Lower leg skin (tissue), 3 donors: ENCODE measurements around the gene ADPRM.

Source experiments
- POLR2A ChIP-seq, 2 donors: fragments of 450-650 bp; IDR thresholded peaks; one replicate each; pipeline ENCODE4 v1.6.1; 2016 to 2017; ENCODE audit warnings: antibody characterized with exemption in 2 of 2, mild to moderate bottlenecking in 1 of 2, moderate library complexity in 1 of 2
- TF ChIP-seq, protein P1 (sequence below), 3 donors: fragments of 450-650 bp; IDR thresholded peaks; one replicate each; pipeline ENCODE4 v1.5.1; 2016; ENCODE audit warnings: antibody characterized with exemption in 3 of 3, mild to moderate bottlenecking in 3 of 3, moderate library complexity in 2 of 3

DNA sequence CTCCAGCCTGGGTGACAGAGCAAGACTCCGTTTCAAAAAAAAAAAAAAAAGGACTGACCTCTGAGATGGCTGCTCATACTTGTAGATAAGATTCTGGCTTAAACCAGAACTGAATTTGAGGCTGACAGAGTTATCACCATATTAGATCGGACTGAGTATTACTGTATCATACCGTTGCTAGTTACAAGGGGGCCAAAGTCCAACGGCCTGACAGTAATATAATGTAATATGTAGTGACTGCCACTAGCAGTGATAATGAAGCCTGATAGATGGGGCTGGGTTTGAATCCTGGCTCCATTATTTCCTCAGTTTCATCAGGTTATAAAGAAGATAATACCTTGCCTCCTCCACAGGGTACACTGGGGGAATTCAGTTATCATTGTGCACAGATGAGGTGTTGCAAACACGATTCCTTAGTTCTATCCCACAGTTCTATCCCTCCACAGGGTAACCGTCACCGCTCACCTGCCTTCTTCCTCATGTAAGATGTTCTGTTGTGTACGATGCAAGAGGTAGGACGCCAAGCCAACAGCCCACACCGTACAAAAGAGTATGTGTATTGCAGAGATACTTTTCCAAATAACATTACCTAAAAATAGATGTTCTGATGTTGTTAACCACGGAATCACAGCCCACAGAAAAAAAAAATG is 27.3 kb downstream of the ADPRM start:
- TF ChIP-seq, protein P1, sequence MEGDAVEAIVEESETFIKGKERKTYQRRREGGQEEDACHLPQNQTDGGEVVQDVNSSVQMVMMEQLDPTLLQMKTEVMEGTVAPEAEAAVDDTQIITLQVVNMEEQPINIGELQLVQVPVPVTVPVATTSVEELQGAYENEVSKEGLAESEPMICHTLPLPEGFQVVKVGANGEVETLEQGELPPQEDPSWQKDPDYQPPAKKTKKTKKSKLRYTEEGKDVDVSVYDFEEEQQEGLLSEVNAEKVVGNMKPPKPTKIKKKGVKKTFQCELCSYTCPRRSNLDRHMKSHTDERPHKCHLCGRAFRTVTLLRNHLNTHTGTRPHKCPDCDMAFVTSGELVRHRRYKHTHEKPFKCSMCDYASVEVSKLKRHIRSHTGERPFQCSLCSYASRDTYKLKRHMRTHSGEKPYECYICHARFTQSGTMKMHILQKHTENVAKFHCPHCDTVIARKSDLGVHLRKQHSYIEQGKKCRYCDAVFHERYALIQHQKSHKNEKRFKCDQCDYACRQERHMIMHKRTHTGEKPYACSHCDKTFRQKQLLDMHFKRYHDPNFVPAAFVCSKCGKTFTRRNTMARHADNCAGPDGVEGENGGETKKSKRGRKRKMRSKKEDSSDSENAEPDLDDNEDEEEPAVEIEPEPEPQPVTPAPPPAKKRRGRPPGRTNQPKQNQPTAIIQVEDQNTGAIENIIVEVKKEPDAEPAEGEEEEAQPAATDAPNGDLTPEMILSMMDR (IDR thresholded peaks at IDR 0.05) = no peak
- no peak for TF ChIP-seq POLR2A (IDR thresholded peaks at IDR 0.05)
